CD14-positive monocyte (primary cell): ENCODE measurements around the gene ENTHD1. TPM values are rescaled to one million over a fixed set of nuclear protein-coding genes. Genes with fewer than 3 reads are reported as not detected.
A peak's percentile ranks its signal among the peaks of the same experiment; 100 is the strongest.

Experiments
- DNase-seq, 3 donors: peaks; one replicate each; pipeline ENCODE4 v3.0.0-alpha.2; 2011 to 2022
- H2AFZ ChIP-seq: 2 replicates; pipeline ENCODE4 v1.6.0; 2012; ENCODE audit warnings: mild to moderate bottlenecking, low read depth, low read length, inconsistent platforms; ENCODE audit not compliant: insufficient read depth, poor library complexity, severe bottlenecking
- H3K27ac ChIP-seq, 2 donors: 1 replicate in 1 of 2; 2 replicates in 1 of 2; pipeline ENCODE4 v1.5.1; 2012 to 2013; ENCODE audit warnings: low read length in 2 of 2, control low read depth in 1 of 2, inconsistent platforms in 1 of 2, low read depth in 1 of 2, mild to moderate bottlenecking in 1 of 2
- H3K27me3 ChIP-seq, 2 donors: one replicate each; pipeline versions ENCODE4 v1.6.0 to v1.6.1; 2011 to 2013; ENCODE audit warnings: low read length in 2 of 2; ENCODE audit not compliant: control insufficient read depth in 2 of 2, insufficient read depth in 2 of 2
- H3K36me3 ChIP-seq, 2 donors: replicated peaks in 1 of 2; 1 replicate in 1 of 2; 2 replicates in 1 of 2; pipeline versions ENCODE4 v1.5.1 to v1.6.1; 2012 to 2013; ENCODE audit warnings: low read length in 2 of 2, control low read depth in 1 of 2, inconsistent platforms in 1 of 2, mild to moderate bottlenecking in 1 of 2; ENCODE audit not compliant: insufficient read depth in 2 of 2, control insufficient read depth in 1 of 2
- H3K4me1 ChIP-seq, 2 donors: 1 replicate in 1 of 2; 2 replicates in 1 of 2; pipeline versions ENCODE4 v1.5.1 to v1.6.1; 2012 to 2013; ENCODE audit warnings: low read length in 2 of 2, control low read depth in 1 of 2, inconsistent platforms in 1 of 2, mild to moderate bottlenecking in 1 of 2, moderate library complexity in 1 of 2; ENCODE audit not compliant: insufficient read depth in 2 of 2, control insufficient read depth in 1 of 2
- H3K4me2 ChIP-seq: replicated peaks from 2 replicates; pipeline ENCODE3; 2012; ENCODE audit warnings: low read length, moderate library complexity, mild to moderate bottlenecking; ENCODE audit not compliant: poor library complexity, severe bottlenecking; ENCODE audit errors: extremely low read depth
- H3K4me3 ChIP-seq, 3 experiments: fragments of 200-600 bp in 1 of 3; sonication (generic) in 1 of 3; replicated peaks in 1 of 3; 1 replicate in 2 of 3; 2 replicates in 1 of 3; pipeline ENCODE4 v1.5.1; 2011 to 2013; ENCODE audit warnings: low read length in 3 of 3, mild to moderate bottlenecking in 3 of 3, control low read depth in 2 of 3, low read depth in 2 of 3, inconsistent platforms in 1 of 3, moderate library complexity in 1 of 3
- H3K79me2 ChIP-seq: 2 replicates; pipeline ENCODE4 v1.6.0; 2012; ENCODE audit warnings: mild to moderate bottlenecking, control low read depth, inconsistent platforms, low read length, moderate library complexity; ENCODE audit not compliant: insufficient read depth
- H3K9ac ChIP-seq: 2 replicates; pipeline ENCODE4 v1.6.0; 2017; ENCODE audit warnings: low read length, mild to moderate bottlenecking; ENCODE audit not compliant: insufficient read depth, poor library complexity, severe bottlenecking
- H3K9me3 ChIP-seq, 2 donors: replicated peaks in 1 of 2; 1 replicate in 1 of 2; 2 replicates in 1 of 2; pipeline versions ENCODE4 v1.5.1 to v1.6.1; 2012 to 2013; ENCODE audit warnings: low read length in 2 of 2, control low read depth in 1 of 2; ENCODE audit not compliant: control insufficient read depth in 1 of 2, insufficient read depth in 1 of 2
- H4K20me1 ChIP-seq: 2 replicates; pipeline ENCODE4 v1.6.0; 2012; ENCODE audit warnings: mild to moderate bottlenecking, low read length, control low read depth, moderate library complexity; ENCODE audit not compliant: insufficient read depth
- H3K27ac Mint-ChIP-seq, 7 donors: one replicate each; pipeline ENCODE4 v1.8.0; 2020; ENCODE audit warnings: mild to moderate bottlenecking in 7 of 7, mixed read lengths in 7 of 7, moderate library complexity in 6 of 7, inconsistent platforms in 2 of 7
- H3K27me3 Mint-ChIP-seq, 3 donors: one replicate each; pipeline ENCODE4 v1.8.0; 2021 to 2022; ENCODE audit warnings: low read depth in 3 of 3, mild to moderate bottlenecking in 3 of 3, mixed read lengths in 3 of 3, moderate library complexity in 3 of 3, inconsistent platforms in 1 of 3
- H3K36me3 Mint-ChIP-seq, 2 donors: one replicate each; pipeline ENCODE4 v1.8.0; 2020; ENCODE audit warnings: mixed read lengths in 2 of 2, inconsistent platforms in 1 of 2, mild to moderate bottlenecking in 1 of 2
- H3K4me1 Mint-ChIP-seq: one replicate; pipeline ENCODE4 v1.8.0; 2020; ENCODE audit warnings: mild to moderate bottlenecking, mixed read lengths
- H3K4me3 Mint-ChIP-seq, 2 donors: one replicate each; pipeline ENCODE4 v1.8.0; 2020; ENCODE audit warnings: mild to moderate bottlenecking in 2 of 2, mixed read lengths in 2 of 2, moderate library complexity in 1 of 2
- H3K9me3 Mint-ChIP-seq, 7 donors: one replicate each; pipeline ENCODE4 v1.8.0; 2020 to 2022; ENCODE audit warnings: mixed read lengths in 7 of 7, mild to moderate bottlenecking in 6 of 7, moderate library complexity in 6 of 7, inconsistent platforms in 2 of 7
- CTCF ChIP-seq: fragments of 200-600 bp; IDR thresholded peaks from one replicate; pipeline ENCODE4 v1.8.0; 2022; ENCODE audit warnings: antibody characterized with exemption, mild to moderate bottlenecking
- WGBS: methylation state at CpG from one replicate; pipeline ENCODE4 v1.1.5; 2013; ENCODE audit warnings: missing lambda C conversion rate; ENCODE audit not compliant: insufficient coverage; 5-methylcytosine and 5-hydroxymethylcytosine counted together
- intact Hi-C, 2 donors: fragments of 100-400 bp; cut with micrococcal nuclease; formaldehyde crosslinking; loops; one replicate each; pipeline versions ENCODE4 v1.15.0 to v1.15.1; 2023
- polyA plus RNA-seq, 3 donors: library from polyadenylated mRNA; depleted of rRNA in 1 of 3; unstranded in 2 of 3; stranded (reverse) in 1 of 3; fragments of 300-500 nt in 2 of 3; fragments of >200 nt in 1 of 3; fragmentation: Illumina TruSeq in 2 of 3; gene quantifications; 1 replicate in 2 of 3; 2 replicates in 1 of 3; pipeline ENCODE4 v1.2.3, GENCODE V29; 2012 to 2021

The ENTHD1 gene
- polyA plus RNA-seq, 3 donors, result not detected

GRCh38 chr22:39942439-39943230 lies 49.1 kb upstream of the ENTHD1 start:
- H3K4me3 Mint-ChIP-seq, result no peak overlapping the region
- no peaks in the 10 kb centered on the region for H4K20me1 ChIP-seq
- no peaks in the 10 kb centered on the region for H3K36me3 Mint-ChIP-seq
- H3K36me3 ChIP-seq, result no peaks in the 10 kb centered on the region
- H3K4me2 ChIP-seq, result no peak overlapping the region
- intact Hi-C loops, result no loop called here
- H3K27ac Mint-ChIP-seq, result peak overlapping the region in 2 of 7 donors; percentile 42 to 55
- WGBS, result no CpG with 5 or more reads among the region's 8 CpGs
- H3K9me3 ChIP-seq, result no peaks in the 10 kb centered on the region
- peaks cover under 1 to 16% (median 2%) of the 10 kb centered on the region in 3 donors for H3K27me3 Mint-ChIP-seq
- peaks cover 0 to 2% of the 10 kb centered on the region in 2 donors for H3K27me3 ChIP-seq
- peaks cover 23 to 32% of the 10 kb centered on the region in 2 donors for H3K4me1 ChIP-seq
- no peak overlapping the region for H3K9ac ChIP-seq
- H3K4me1 Mint-ChIP-seq, result peaks cover 27% of the 10 kb centered on the region
- H2AFZ ChIP-seq, result no peak overlapping the region
- H3K4me3 ChIP-seq, result no peak overlapping the region
- peak; percentile 32 to 55 (median 50) for DNase-seq
- H3K9me3 Mint-ChIP-seq, result peaks cover 0 to 2% (median 0%) of the 10 kb centered on the region in 7 donors
- TF ChIP-seq CTCF, result no peak
- H3K79me2 ChIP-seq, result no peaks in the 10 kb centered on the region
- H3K27ac ChIP-seq, result no peak overlapping the region

- Histone ChIP-seq H3K27ac (no peak overlapping the region), H4K20me1 (no peaks in the 10 kb centered on the region), H3K4me1 (peaks cover 16 to 26% of the 10 kb centered on the region in 2 donors), H3K79me2 (no peaks in the 10 kb centered on the region), H3K4me3 (no peak overlapping the region), H3K27me3 (peaks cover 2 to 7% of the 10 kb centered on the region in 2 donors), H3K9ac (no peak overlapping the region), H2AFZ (no peak overlapping the region), H3K36me3 (no peaks in the 10 kb centered on the region), H3K9me3 (no peaks in the 10 kb centered on the region), H3K4me2 (no peak overlapping the region)
- TF ChIP-seq CTCF, result no peak
- peaks cover 0 to 2% (median 0%) of the 10 kb centered on the region in 7 donors for H3K9me3 Mint-ChIP-seq
- WGBS, result 92% methylated on average over 2 of the region's 2 CpGs
- intact Hi-C loops, result no loop called here
- no peak overlapping the region for H3K27ac Mint-ChIP-seq
- peaks cover 3 to 11% (median 4%) of the 10 kb centered on the region in 3 donors for H3K27me3 Mint-ChIP-seq
- peaks cover 25% of the 10 kb centered on the region for H3K4me1 Mint-ChIP-seq
- no peak for DNase-seq
- H3K4me3 Mint-ChIP-seq, result no peak overlapping the region
- H3K36me3 Mint-ChIP-seq, result no peaks in the 10 kb centered on the region
Measured at GRCh38 chr22:39941601-39942000, 48.0 kb upstream of the ENTHD1 start.
